H9 (cell line): ENCODE measurements around the gene MSANTD1. TPM values are rescaled to one million over a fixed set of nuclear protein-coding genes. Genes with fewer than 3 reads are reported as not detected.
"Not testable (repeated sequence)": the region's sequence is repeated elsewhere in the genome, so short reads cannot be mapped to it uniquely, and the experiment has no call there.

Experiments used
- DNase-seq: peaks from one replicate; pipeline ENCODE4 v3.0.0-alpha.2; 2017
- H2AFZ ChIP-seq: one replicate; pipeline ENCODE4 v1.6.1; 2013; ENCODE audit warnings: mild to moderate bottlenecking, low read length, control low read depth, moderate library complexity
- H2AK5ac ChIP-seq: 2 replicates; pipeline ENCODE4 v1.6.1; 2013; ENCODE audit warnings: low read length, control low read depth, mixed read lengths; ENCODE audit not compliant: insufficient read length
- H2BK120ac ChIP-seq: one replicate; pipeline ENCODE4 v1.6.1; 2013; ENCODE audit warnings: low read depth, mild to moderate bottlenecking, low read length, control low read depth, inconsistent platforms; ENCODE audit not compliant: poor library complexity, severe bottlenecking
- H2BK12ac ChIP-seq: 2 replicates; pipeline ENCODE4 v1.6.1; 2013; ENCODE audit warnings: low read length, control low read depth, mixed read lengths, low read depth; ENCODE audit not compliant: insufficient read length
- H2BK15ac ChIP-seq: 2 replicates; pipeline ENCODE4 v1.6.1; 2013; ENCODE audit warnings: low read depth, low read length, control low read depth
- H2BK20ac ChIP-seq: one replicate; pipeline ENCODE4 v1.6.1; 2013; ENCODE audit warnings: low read depth, mild to moderate bottlenecking, low read length, control low read depth, inconsistent platforms; ENCODE audit not compliant: poor library complexity, severe bottlenecking
- H2BK5ac ChIP-seq: 2 replicates; pipeline ENCODE4 v1.6.1; 2013; ENCODE audit warnings: low read length, control low read depth, mixed read lengths; ENCODE audit not compliant: insufficient read length
- H3K14ac ChIP-seq: 2 replicates; pipeline ENCODE4 v1.6.1; 2013; ENCODE audit warnings: low read length, control low read depth; ENCODE audit not compliant: insufficient read depth
- H3K18ac ChIP-seq: 2 replicates; pipeline ENCODE4 v1.6.1; 2013; ENCODE audit warnings: low read depth, mild to moderate bottlenecking, mixed read lengths, low read length, control low read depth; ENCODE audit not compliant: insufficient read length
- H3K23ac ChIP-seq: 2 replicates; pipeline ENCODE4 v1.6.1; 2013; ENCODE audit warnings: low read length, control low read depth, mixed read lengths, low read depth; ENCODE audit not compliant: insufficient read length
- H3K23me2 ChIP-seq: 2 replicates; pipeline ENCODE4 v1.6.1; 2013; ENCODE audit warnings: low read depth, mild to moderate bottlenecking, mixed read lengths, low read length, control low read depth; ENCODE audit not compliant: insufficient read length, poor library complexity, severe bottlenecking
- H3K27ac ChIP-seq: 2 replicates; pipeline ENCODE4 v1.5.1; 2013; ENCODE audit warnings: low read length, control low read depth, mixed read lengths, low read depth; ENCODE audit not compliant: insufficient read length
- H3K27me3 ChIP-seq: 2 replicates; pipeline ENCODE4 v1.6.1; 2013; ENCODE audit warnings: low read length, control low read depth, inconsistent platforms; ENCODE audit not compliant: insufficient read depth
- H3K4ac ChIP-seq: 2 replicates; pipeline ENCODE4 v1.6.1; 2013; ENCODE audit warnings: low read depth, mild to moderate bottlenecking, control low read depth, inconsistent platforms, low read length, moderate library complexity
- H3K4me1 ChIP-seq: 2 replicates; pipeline ENCODE4 v1.6.1; 2013; ENCODE audit warnings: low read length, control low read depth, inconsistent platforms; ENCODE audit not compliant: insufficient read depth
- H3K4me2 ChIP-seq: 2 replicates; pipeline ENCODE4 v1.6.1; 2013; ENCODE audit warnings: low read length, control low read depth, mixed read lengths; ENCODE audit not compliant: insufficient read length, insufficient read depth
- H3K56ac ChIP-seq: 2 replicates; pipeline ENCODE4 v1.6.1; 2013; ENCODE audit warnings: low read depth, mild to moderate bottlenecking, mixed read lengths, low read length, control low read depth; ENCODE audit not compliant: insufficient read length
- H3K79me1 ChIP-seq: 2 replicates; pipeline ENCODE4 v1.6.1; 2013; ENCODE audit warnings: low read depth, mild to moderate bottlenecking, moderate library complexity, low read length, control low read depth, inconsistent platforms; ENCODE audit not compliant: insufficient read depth, poor library complexity, severe bottlenecking
- H3K79me2 ChIP-seq: 2 replicates; pipeline ENCODE4 v1.6.1; 2013; ENCODE audit warnings: low read length, control low read depth, inconsistent platforms; ENCODE audit not compliant: insufficient read depth
- H3K9ac ChIP-seq: 2 replicates; pipeline ENCODE4 v1.6.1; 2013; ENCODE audit warnings: low read length, control low read depth, mixed read lengths; ENCODE audit not compliant: insufficient read length; ENCODE audit errors: extremely low read depth
- H3K9me3 ChIP-seq: one replicate; pipeline ENCODE4 v1.6.1; 2013; ENCODE audit warnings: low read depth, low read length, inconsistent platforms; ENCODE audit not compliant: control insufficient read depth
- H3T11ph ChIP-seq: one replicate; pipeline ENCODE4 v1.6.1; 2013; ENCODE audit warnings: mild to moderate bottlenecking, low read length, control low read depth, inconsistent platforms
- H4K20me1 ChIP-seq: one replicate; pipeline ENCODE4 v1.6.1; 2013; ENCODE audit not compliant: control insufficient read depth, insufficient read length, insufficient read depth
- H4K5ac ChIP-seq: 2 replicates; pipeline ENCODE4 v1.6.1; 2013; ENCODE audit warnings: low read depth, mild to moderate bottlenecking, mixed read lengths, low read length, control low read depth; ENCODE audit not compliant: insufficient read length
- H4K8ac ChIP-seq: replicated peaks from 2 replicates; pipeline ENCODE4 v1.6.1; 2013; ENCODE audit warnings: low read length, control low read depth, mixed read lengths, low read depth; ENCODE audit not compliant: insufficient read length
- H4K91ac ChIP-seq: 2 replicates; pipeline ENCODE4 v1.6.1; 2013; ENCODE audit warnings: low read depth, mild to moderate bottlenecking, moderate library complexity, mixed read lengths, low read length, control low read depth; ENCODE audit not compliant: insufficient read length
- H3K27ac Mint-ChIP-seq, 3 experiments: 2 replicates in 2 of 3; 3 replicates in 1 of 3; pipeline ENCODE4 v1.8.0; 2020 to 2021; ENCODE audit warnings: mixed read lengths in 3 of 3, mild to moderate bottlenecking in 1 of 3, moderate library complexity in 1 of 3
- H3K27me3 Mint-ChIP-seq: 2 replicates; pipeline ENCODE4 v1.8.0; 2021; ENCODE audit warnings: low read depth, mild to moderate bottlenecking, moderate library complexity, mixed read lengths
- H3K36me3 Mint-ChIP-seq, 3 experiments: 2 replicates in 2 of 3; 3 replicates in 1 of 3; pipeline ENCODE4 v1.8.0; 2020 to 2021; ENCODE audit warnings: low read depth in 3 of 3, mixed read lengths in 3 of 3; ENCODE audit not compliant: insufficient read depth in 1 of 3
- H3K4me1 Mint-ChIP-seq, 2 experiments: 2 replicates each; pipeline ENCODE4 v1.8.0; 2020; ENCODE audit warnings: mixed read lengths in 2 of 2
- H3K4me3 Mint-ChIP-seq, 2 experiments: 2 replicates in 1 of 2; 3 replicates in 1 of 2; pipeline ENCODE4 v1.8.0; 2020 to 2021; ENCODE audit warnings: mild to moderate bottlenecking in 2 of 2, mixed read lengths in 2 of 2, moderate library complexity in 1 of 2
- H3K9me3 Mint-ChIP-seq, 2 experiments: 2 replicates in 1 of 2; 3 replicates in 1 of 2; pipeline ENCODE4 v1.8.0; 2020; ENCODE audit warnings: mild to moderate bottlenecking in 2 of 2, mixed read lengths in 2 of 2, moderate library complexity in 1 of 2
- WGBS: extraction: QIAGEN DNeasy Blood & Tissue Kit; methylation state at CpG from one replicate; pipeline ENCODE4 v1.1.7; 2013; ENCODE audit warnings: missing lambda C conversion rate, low lambda C conversion rate, mixed read lengths; ENCODE audit not compliant: insufficient read length; ENCODE audit errors: extremely low coverage; 5-methylcytosine and 5-hydroxymethylcytosine counted together
- total RNA-seq: library from RNA; stranded (reverse); gene quantifications from 2 replicates; pipeline ENCODE4 v1.2.1, GENCODE V29; 2021
- TF ChIP-seq, protein P1 (sequence below): fragments of 200-600 bp; sonication (generic); conservative IDR thresholded peaks from 3 replicates; pipeline ENCODE4 v1.8.0; 2021; ENCODE audit warnings: antibody characterized with exemption, mild to moderate bottlenecking

MSANTD1 gene
- total RNA-seq, 1 experiment from 2014 or later: 0.83 TPM

DNA sequence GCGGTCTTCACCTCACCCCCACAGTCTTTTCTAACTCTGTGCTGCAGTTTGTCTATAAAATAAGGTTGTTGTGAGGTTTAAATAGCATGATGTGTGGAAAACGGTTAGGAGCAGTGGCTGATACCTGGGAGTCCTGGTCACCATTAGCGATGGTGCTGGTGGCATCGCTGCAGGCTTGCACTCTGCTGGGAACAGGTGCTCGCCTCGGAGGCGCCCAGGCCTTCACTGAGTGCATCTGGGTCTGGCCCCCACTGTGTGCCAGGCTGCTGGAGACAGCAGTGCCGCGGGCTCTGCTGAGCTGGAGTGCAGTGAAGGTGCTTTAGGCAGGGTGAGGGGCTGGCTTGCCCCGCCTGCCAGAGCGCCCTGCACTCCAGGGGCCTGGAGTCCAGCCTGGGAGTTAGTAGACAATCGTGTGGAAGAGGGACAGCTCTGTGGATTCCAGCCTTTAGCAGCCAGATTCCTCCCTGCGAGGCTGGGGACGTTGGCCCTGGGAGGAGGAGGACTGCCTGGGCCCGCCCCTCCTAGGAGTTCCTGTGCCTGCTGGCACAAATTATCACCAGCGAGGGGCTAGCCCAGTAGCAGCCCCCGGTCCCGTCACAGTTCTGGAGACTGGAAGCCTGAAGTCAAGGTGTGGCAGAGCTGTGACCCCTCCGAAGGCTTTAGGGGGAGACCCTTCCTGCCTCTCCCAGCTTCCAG is 51.2 kb downstream of the MSANTD1 start:
- Mint-ChIP-seq H3K9me3 (no peaks in the 10 kb centered on the region), H3K27me3 (peaks cover 2% of the 10 kb centered on the region; the same call in 1 of the 2 replicates), H3K4me1 (peaks cover 40 to 59% of the 10 kb centered on the region in 2 experiments), H3K27ac (no peak overlapping the region; a peak in 1 of 7 replicates), H3K36me3 (no peaks in the 10 kb centered on the region), H3K4me3 (no peak overlapping the region)
- H3K18ac ChIP-seq: no peak overlapping the region
- H3K4me1 ChIP-seq: no peaks in the 10 kb centered on the region
- H2AK5ac ChIP-seq: no peak overlapping the region
- H3K27ac ChIP-seq: no peak overlapping the region
- H2AFZ ChIP-seq: no peak overlapping the region
- WGBS: no CpG with 5 or more reads among the region's 19 CpGs
- H2BK12ac ChIP-seq: no peak overlapping the region
- H3K9ac ChIP-seq: no peak overlapping the region
- H3K56ac ChIP-seq: no peak overlapping the region
- H3T11ph ChIP-seq: no peak overlapping the region
- H4K5ac ChIP-seq: no peak overlapping the region
- H4K8ac ChIP-seq: no peak overlapping the region
- H4K91ac ChIP-seq: no peak overlapping the region
- TF ChIP-seq, protein P1, sequence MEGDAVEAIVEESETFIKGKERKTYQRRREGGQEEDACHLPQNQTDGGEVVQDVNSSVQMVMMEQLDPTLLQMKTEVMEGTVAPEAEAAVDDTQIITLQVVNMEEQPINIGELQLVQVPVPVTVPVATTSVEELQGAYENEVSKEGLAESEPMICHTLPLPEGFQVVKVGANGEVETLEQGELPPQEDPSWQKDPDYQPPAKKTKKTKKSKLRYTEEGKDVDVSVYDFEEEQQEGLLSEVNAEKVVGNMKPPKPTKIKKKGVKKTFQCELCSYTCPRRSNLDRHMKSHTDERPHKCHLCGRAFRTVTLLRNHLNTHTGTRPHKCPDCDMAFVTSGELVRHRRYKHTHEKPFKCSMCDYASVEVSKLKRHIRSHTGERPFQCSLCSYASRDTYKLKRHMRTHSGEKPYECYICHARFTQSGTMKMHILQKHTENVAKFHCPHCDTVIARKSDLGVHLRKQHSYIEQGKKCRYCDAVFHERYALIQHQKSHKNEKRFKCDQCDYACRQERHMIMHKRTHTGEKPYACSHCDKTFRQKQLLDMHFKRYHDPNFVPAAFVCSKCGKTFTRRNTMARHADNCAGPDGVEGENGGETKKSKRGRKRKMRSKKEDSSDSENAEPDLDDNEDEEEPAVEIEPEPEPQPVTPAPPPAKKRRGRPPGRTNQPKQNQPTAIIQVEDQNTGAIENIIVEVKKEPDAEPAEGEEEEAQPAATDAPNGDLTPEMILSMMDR: no peak
- peak; percentile 32 for DNase-seq
- H2BK120ac ChIP-seq: no peak overlapping the region
- no peak overlapping the region for H3K4me2 ChIP-seq
- no peaks in the 10 kb centered on the region for H3K79me1 ChIP-seq
- no peak overlapping the region for H2BK5ac ChIP-seq
- H3K14ac ChIP-seq: no peak overlapping the region
- no peaks in the 10 kb centered on the region for H3K9me3 ChIP-seq
- no peak overlapping the region for H3K4ac ChIP-seq
- H3K23me2 ChIP-seq: no peaks in the 10 kb centered on the region
- no peaks in the 10 kb centered on the region for H3K27me3 ChIP-seq
- no peak overlapping the region for H2BK15ac ChIP-seq
- no peak overlapping the region for H2BK20ac ChIP-seq
- H3K79me2 ChIP-seq: no peaks in the 10 kb centered on the region
- no peak overlapping the region for H3K23ac ChIP-seq
- peaks cover 3% of the 10 kb centered on the region for H4K20me1 ChIP-seq

DNA sequence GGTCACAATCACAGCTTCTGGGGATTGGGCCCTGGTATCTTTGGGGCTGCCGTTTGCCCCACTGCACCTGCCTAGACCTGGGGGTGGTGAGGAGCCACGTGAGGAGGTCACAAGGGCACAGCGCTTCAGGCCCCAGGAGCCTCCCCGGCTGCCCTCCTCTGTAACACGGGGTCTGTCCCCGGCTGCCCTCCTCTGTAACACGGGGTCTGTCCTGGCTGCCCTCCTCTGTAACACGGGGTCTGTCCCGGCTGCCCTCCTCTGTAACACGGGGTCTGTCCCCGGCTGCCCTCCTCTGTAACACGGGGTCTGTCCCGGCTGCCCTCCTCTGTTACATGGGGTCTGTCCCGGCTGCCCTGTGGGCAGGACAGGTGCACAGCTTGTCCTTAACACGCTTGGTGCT is 51.9 kb downstream of the MSANTD1 start:
- H3K4ac ChIP-seq, H3K4me2 ChIP-seq, H3K27me3 Mint-ChIP-seq, H2BK5ac ChIP-seq, H3K4me3 Mint-ChIP-seq, H3K9me3 Mint-ChIP-seq, H3K23me2 ChIP-seq, H2AFZ ChIP-seq, H3K36me3 Mint-ChIP-seq, H2BK120ac ChIP-seq, H4K20me1 ChIP-seq, H2BK15ac ChIP-seq, H3K9ac ChIP-seq, H3K27me3 ChIP-seq, H4K5ac ChIP-seq, H2BK20ac ChIP-seq, H2BK12ac ChIP-seq, H2AK5ac ChIP-seq, H3K23ac ChIP-seq, H3K9me3 ChIP-seq, DNase-seq, H4K91ac ChIP-seq, H3K4me1 ChIP-seq, H3T11ph ChIP-seq, H3K14ac ChIP-seq, H3K56ac ChIP-seq, H3K27ac ChIP-seq, H3K79me2 ChIP-seq, H4K8ac ChIP-seq, H3K18ac ChIP-seq, H3K79me1 ChIP-seq: not testable (repeated sequence)
- no CpG with 5 or more reads among the region's 15 CpGs for WGBS
- Mint-ChIP-seq H3K27ac (peak overlapping the region; percentile 25 to 92 (median 56); a peak in 2 of 7 replicates), H3K4me1 (peaks cover 44 to 66% of the 10 kb centered on the region in 2 experiments)
